Neuronal stem cell (in vitro differentiated cells): ENCODE data around the gene ZNF212.

ENCODE experiments used
- DNase-seq: peaks from one replicate; pipeline ENCODE4 v3.0.0-alpha.2; 2013; ENCODE audit warnings: low spot score
- H2AFZ ChIP-seq: one replicate; pipeline ENCODE4 v1.6.1; 2013; ENCODE audit warnings: mild to moderate bottlenecking, low read length, inconsistent platforms
- H2AK5ac ChIP-seq: 2 replicates; pipeline ENCODE4 v1.6.1; 2013; ENCODE audit warnings: low read depth, mild to moderate bottlenecking, inconsistent platforms, low read length, moderate library complexity, mixed read lengths
- H2BK120ac ChIP-seq: 2 replicates; pipeline ENCODE4 v1.6.1; 2013; ENCODE audit warnings: low read depth, mild to moderate bottlenecking, inconsistent platforms, low read length, moderate library complexity, mixed read lengths
- H2BK12ac ChIP-seq: one replicate; pipeline ENCODE4 v1.6.1; 2013; ENCODE audit warnings: low read length, inconsistent platforms
- H2BK15ac ChIP-seq: 2 replicates; pipeline ENCODE4 v1.6.1; 2013; ENCODE audit warnings: mild to moderate bottlenecking, low read length, inconsistent platforms, mixed read lengths
- H2BK5ac ChIP-seq: one replicate; pipeline ENCODE4 v1.6.1; 2013; ENCODE audit warnings: inconsistent platforms, mild to moderate bottlenecking, low read length, moderate library complexity
- H3K14ac ChIP-seq: one replicate; pipeline ENCODE4 v1.6.1; 2013; ENCODE audit warnings: low read length, inconsistent platforms
- H3K18ac ChIP-seq: 2 replicates; pipeline ENCODE4 v1.6.1; 2013; ENCODE audit warnings: low read length, inconsistent platforms
- H3K23ac ChIP-seq: 2 replicates; pipeline ENCODE4 v1.6.1; 2013; ENCODE audit warnings: low read depth, mild to moderate bottlenecking, mixed read lengths, low read length, inconsistent platforms; ENCODE audit not compliant: poor library complexity
- H3K27ac ChIP-seq: replicated peaks from 3 replicates; pipeline ENCODE4 v1.5.1; 2013; ENCODE audit warnings: low read length, inconsistent platforms
- H3K27me3 ChIP-seq, 3 experiments: 2 replicates each; pipeline ENCODE4 v1.6.1; 2013; ENCODE audit warnings: low read length in 3 of 3, mild to moderate bottlenecking in 2 of 3, inconsistent platforms in 1 of 3, low read depth in 1 of 3, mixed read lengths in 1 of 3, moderate library complexity in 1 of 3; ENCODE audit not compliant: control insufficient read depth in 3 of 3, insufficient read depth in 3 of 3
- H3K36me3 ChIP-seq, 2 donors: replicated peaks in 1 of 2; 2 replicates each; pipeline ENCODE4 v1.6.1; 2013; ENCODE audit warnings: low read length in 2 of 2; ENCODE audit not compliant: control insufficient read depth in 2 of 2, insufficient read depth in 2 of 2
- H3K4ac ChIP-seq: 2 replicates; pipeline ENCODE4 v1.6.1; 2013; ENCODE audit warnings: inconsistent platforms, mild to moderate bottlenecking, low read length, moderate library complexity
- H3K4me1 ChIP-seq, 2 donors: 1 replicate in 1 of 2; 2 replicates in 1 of 2; pipeline ENCODE4 v1.6.1; 2013; ENCODE audit warnings: low read length in 2 of 2, low read depth in 1 of 2; ENCODE audit not compliant: control insufficient read depth in 2 of 2, insufficient read depth in 1 of 2
- H3K4me2 ChIP-seq: one replicate; pipeline ENCODE4 v1.6.1; 2013; ENCODE audit warnings: mild to moderate bottlenecking, low read length, inconsistent platforms; ENCODE audit not compliant: insufficient read depth, poor library complexity, severe bottlenecking
- H3K4me3 ChIP-seq, 2 donors: 2 replicates each; pipeline ENCODE4 v1.5.1; 2013; ENCODE audit warnings: low read length in 2 of 2, mild to moderate bottlenecking in 2 of 2, inconsistent platforms in 1 of 2, moderate library complexity in 1 of 2
- H3K79me1 ChIP-seq: one replicate; pipeline ENCODE4 v1.6.1; 2013; ENCODE audit warnings: low read depth, mild to moderate bottlenecking, inconsistent platforms, low read length, moderate library complexity
- H3K9ac ChIP-seq: one replicate; pipeline ENCODE4 v1.6.1; 2013; ENCODE audit warnings: mild to moderate bottlenecking, low read depth, low read length, inconsistent platforms; ENCODE audit not compliant: poor library complexity
- H3K9me3 ChIP-seq, 2 donors: replicated peaks in 1 of 2; 2 replicates each; pipeline versions ENCODE3 to v1.6.1; 2013; ENCODE audit warnings: low read length in 2 of 2, mild to moderate bottlenecking in 2 of 2, inconsistent platforms in 1 of 2, low read depth in 1 of 2, mixed read lengths in 1 of 2, moderate library complexity in 1 of 2; ENCODE audit not compliant: control insufficient read depth in 2 of 2, insufficient read depth in 1 of 2
- H4K8ac ChIP-seq: one replicate; pipeline ENCODE4 v1.6.1; 2013; ENCODE audit warnings: low read depth, mild to moderate bottlenecking, inconsistent platforms, low read length, moderate library complexity
- H4K91ac ChIP-seq: one replicate; pipeline ENCODE4 v1.6.1; 2013; ENCODE audit warnings: low read length, low read depth, mild to moderate bottlenecking, inconsistent platforms; ENCODE audit not compliant: poor library complexity
- WGBS, 2 donors: extraction: QIAGEN DNeasy Blood & Tissue Kit; methylation state at CpG; one replicate each; pipeline ENCODE4 v1.1.7; 2013; ENCODE audit warnings: missing lambda C conversion rate in 2 of 2, mixed read lengths in 1 of 2; ENCODE audit not compliant: insufficient read length in 2 of 2, insufficient replicate concordance in 1 of 2; ENCODE audit errors: extremely low coverage in 2 of 2; 5-methylcytosine and 5-hydroxymethylcytosine counted together

Gene ZNF212

DNA sequence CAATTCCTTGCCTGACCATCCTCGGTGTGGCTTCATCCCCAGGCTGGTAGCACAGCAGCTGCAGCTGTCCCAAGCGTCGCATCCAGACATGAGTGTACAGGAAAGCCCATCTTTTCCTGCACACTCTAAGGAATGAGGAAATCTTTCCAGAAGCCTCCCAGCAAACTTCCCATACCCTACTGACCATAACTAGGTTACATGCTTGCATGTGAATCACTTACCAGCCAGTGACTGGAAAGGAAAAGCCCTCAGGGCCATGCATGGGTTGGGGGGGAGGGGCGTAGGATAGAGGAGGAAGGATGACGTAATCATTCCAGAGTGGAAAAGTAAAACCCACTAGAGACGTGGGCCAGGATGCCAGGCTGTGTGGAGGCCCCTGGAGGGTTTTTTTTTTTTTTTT, 18.9 kb upstream of the ZNF212 start:
- WGBS, 2 donors: no CpG with 5 or more reads among the region's 6 CpGs
- Histone ChIP-seq H3K9me3 (no peaks in the 10 kb centered on the region), H3K4me3 (no peak overlapping the region), H2BK5ac (no peak overlapping the region), H3K36me3 (peaks cover 41 to 83% of the 10 kb centered on the region in 2 donors), H3K9ac (no peak overlapping the region), H4K8ac (no peak overlapping the region), H3K4ac (no peak overlapping the region), H2BK120ac (no peak overlapping the region), H3K79me1 (peaks cover 2% of the 10 kb centered on the region), H3K27ac (no peak overlapping the region), H4K91ac (no peak overlapping the region), H3K4me2 (no peak overlapping the region), H2BK12ac (no peak overlapping the region), H3K23ac (no peak overlapping the region), H2AFZ (no peak overlapping the region), H3K4me1 (no peaks in the 10 kb centered on the region), H3K14ac (no peak overlapping the region), H3K27me3 (no peaks in the 10 kb centered on the region), H3K18ac (no peak overlapping the region), H2BK15ac (no peak overlapping the region), H2AK5ac (no peak overlapping the region)
- DNase-seq: no peak

DNA sequence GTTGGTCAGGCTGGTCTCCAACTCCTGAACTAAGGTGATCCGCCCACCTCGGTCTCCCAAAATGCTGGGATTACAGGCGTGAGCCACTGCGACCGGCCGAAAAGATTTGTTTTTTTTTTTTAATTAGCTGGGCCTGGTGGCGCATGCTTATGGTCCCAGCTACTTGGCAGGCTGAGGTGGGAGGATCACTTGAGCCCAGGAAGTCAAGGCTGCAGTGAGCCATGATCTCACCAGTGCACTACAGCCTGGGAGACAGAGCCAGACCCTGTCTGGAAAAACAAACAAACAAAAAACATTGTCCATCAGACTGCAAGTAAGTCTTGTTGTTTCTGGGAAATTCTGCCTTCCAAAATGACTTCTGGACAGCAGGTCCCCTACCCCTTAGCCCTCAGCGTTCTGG, 16.3 kb upstream of the ZNF212 start:
- Histone ChIP-seq H2BK5ac (no peak overlapping the region), H3K4ac (no peak overlapping the region), H2AK5ac (no peak overlapping the region), H2BK15ac (no peak overlapping the region), H4K91ac (no peak overlapping the region), H3K4me2 (no peak overlapping the region), H3K9me3 (no peaks in the 10 kb centered on the region), H3K14ac (no peak overlapping the region), H3K18ac (no peak overlapping the region), H3K79me1 (peaks cover 2% of the 10 kb centered on the region), H3K27me3 (no peaks in the 10 kb centered on the region), H2BK120ac (no peak overlapping the region), H2BK12ac (no peak overlapping the region), H3K9ac (no peak overlapping the region), H4K8ac (no peak overlapping the region), H3K23ac (no peak overlapping the region), H3K27ac (no peak overlapping the region), H2AFZ (no peak overlapping the region), H3K4me1 (no peaks in the 10 kb centered on the region), H3K36me3 (peaks cover 33 to 65% of the 10 kb centered on the region in 2 donors), H3K4me3 (no peak overlapping the region)
- WGBS, 2 donors: no CpG with 5 or more reads among the region's 8 CpGs
- no peak for DNase-seq

DNA sequence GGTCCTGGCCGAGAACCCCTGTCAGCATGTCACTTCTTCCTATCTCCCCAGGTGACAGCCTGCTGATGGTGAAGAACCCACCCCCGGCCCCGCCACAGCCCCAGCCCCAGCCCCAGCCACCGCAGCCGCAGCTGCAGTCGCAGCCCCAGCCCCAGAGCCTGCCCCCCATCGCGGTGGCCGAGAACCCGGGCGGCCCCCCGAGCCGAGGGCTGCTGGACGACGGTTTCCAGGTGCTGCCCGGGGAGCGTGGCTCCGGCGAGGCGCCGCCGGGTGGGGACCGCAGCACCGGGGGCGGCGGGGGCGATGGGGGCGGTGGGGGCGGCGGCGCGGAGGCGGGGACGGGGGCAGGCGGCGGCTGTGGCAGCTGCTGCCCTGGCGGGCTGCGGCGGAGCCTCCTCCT, 15.7 kb upstream of the ZNF212 start:
- no peak overlapping the region for H3K14ac ChIP-seq
- DNase-seq: no peak
- H3K23ac ChIP-seq: no peak overlapping the region
- H3K9me3 ChIP-seq: no peaks in the 10 kb centered on the region
- no peak overlapping the region for H4K8ac ChIP-seq
- H4K91ac ChIP-seq: no peak overlapping the region
- H3K4ac ChIP-seq: no peak overlapping the region
- H2BK5ac ChIP-seq: no peak overlapping the region
- H3K9ac ChIP-seq: no peak overlapping the region
- no peak overlapping the region for H2BK15ac ChIP-seq
- no peak overlapping the region for H3K4me2 ChIP-seq
- H3K4me1 ChIP-seq: no peaks in the 10 kb centered on the region
- no CpG with 5 or more reads among the region's 39 CpGs for WGBS, 2 donors
- H3K18ac ChIP-seq: no peak overlapping the region
- H3K4me3 ChIP-seq: no peak overlapping the region
- H2AK5ac ChIP-seq: no peak overlapping the region
- H2BK120ac ChIP-seq: no peak overlapping the region
- peaks cover 29 to 59% of the 10 kb centered on the region in 2 donors for H3K36me3 ChIP-seq
- no peak overlapping the region for H2AFZ ChIP-seq
- H2BK12ac ChIP-seq: no peak overlapping the region
- H3K27me3 ChIP-seq: no peaks in the 10 kb centered on the region
- H3K27ac ChIP-seq: no peak overlapping the region
- H3K79me1 ChIP-seq: peaks cover 2% of the 10 kb centered on the region

DNA sequence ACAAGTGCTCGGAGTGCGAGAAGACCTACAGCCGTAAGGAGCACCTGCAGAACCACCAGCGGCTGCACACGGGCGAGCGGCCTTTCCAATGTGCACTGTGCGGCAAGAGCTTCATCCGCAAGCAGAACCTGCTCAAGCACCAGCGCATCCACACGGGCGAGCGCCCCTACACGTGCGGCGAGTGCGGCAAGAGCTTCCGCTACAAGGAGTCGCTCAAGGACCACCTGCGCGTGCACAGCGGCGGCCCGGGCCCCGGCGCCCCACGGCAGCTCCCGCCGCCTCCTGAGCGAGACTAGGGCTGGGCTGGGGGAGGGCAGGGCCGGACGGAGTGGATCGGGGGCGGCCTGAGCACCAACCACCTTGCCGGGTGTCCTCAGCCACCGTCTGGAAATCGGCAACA, 15.1 kb upstream of the ZNF212 start:
- Histone ChIP-seq H3K27me3 (no peaks in the 10 kb centered on the region), H3K4me1 (peaks cover 0 to 2% of the 10 kb centered on the region in 2 donors), H3K4me3 (no peak overlapping the region), H3K27ac (no peak overlapping the region), H3K79me1 (peaks cover 2% of the 10 kb centered on the region), H2BK120ac (no peak overlapping the region), H2BK15ac (no peak overlapping the region), H2AK5ac (no peak overlapping the region), H2AFZ (no peak overlapping the region), H3K4ac (no peak overlapping the region), H3K4me2 (no peak overlapping the region), H2BK12ac (no peak overlapping the region), H3K9me3 (no peaks in the 10 kb centered on the region), H3K23ac (no peak overlapping the region), H3K18ac (no peak overlapping the region), H4K8ac (no peak overlapping the region), H4K91ac (no peak overlapping the region), H3K36me3 (peaks cover 28 to 53% of the 10 kb centered on the region in 2 donors), H3K9ac (no peak overlapping the region), H2BK5ac (no peak overlapping the region), H3K14ac (no peak overlapping the region)
- no CpG with 5 or more reads among the region's 37 CpGs for WGBS, 2 donors
- DNase-seq: no peak
